NCI-H128 (cell line): ENCODE data around the gene CYLD.

ENCODE experiments used
- DNase-seq: peaks from one replicate; lab custom pipeline; 2025; ENCODE audit not compliant: unreplicated experiment; lab: John Stamatoyannopoulos, UW

The CYLD gene

DNA sequence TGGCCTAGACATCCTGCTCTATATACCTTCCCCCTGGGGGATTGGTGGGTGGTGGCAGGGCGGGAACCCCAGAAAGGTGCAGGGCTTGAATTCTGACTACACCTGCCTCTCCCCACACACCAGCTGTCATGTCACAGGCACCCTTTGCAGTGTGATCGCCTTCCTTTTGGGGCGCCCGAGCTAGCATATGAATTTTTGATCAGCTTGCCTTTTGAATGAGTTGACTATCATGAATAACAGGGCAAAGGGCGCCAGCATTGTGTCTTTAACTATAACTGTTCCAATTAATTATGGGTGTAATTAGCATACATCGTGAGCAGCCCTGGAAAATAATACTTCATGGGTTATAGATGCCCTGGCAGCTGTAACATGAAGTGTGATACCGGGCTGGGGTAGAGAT, 72.7 kb downstream of the CYLD start:
- no peak for DNase-seq

DNA sequence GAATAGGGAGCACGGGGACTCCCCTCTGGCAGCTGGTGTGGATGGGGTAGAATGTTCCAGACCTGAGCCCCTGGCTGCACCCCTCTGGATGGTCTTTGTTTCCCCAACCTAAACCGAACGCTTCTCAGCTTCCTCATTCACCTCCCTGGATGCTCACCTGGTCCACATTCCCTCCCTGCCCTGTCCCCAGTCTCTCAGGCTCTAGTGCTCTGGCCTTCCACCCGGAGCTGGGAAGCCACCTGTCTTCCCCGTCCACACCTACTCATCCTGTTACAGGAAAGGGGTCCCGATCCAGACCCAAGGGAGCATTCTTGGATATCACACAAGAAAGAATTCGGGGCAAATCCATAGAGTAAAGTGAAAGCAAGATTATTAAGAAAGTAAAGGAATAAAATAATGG, 73.5 kb downstream of the CYLD start:
- DNase-seq, result no peak

DNA sequence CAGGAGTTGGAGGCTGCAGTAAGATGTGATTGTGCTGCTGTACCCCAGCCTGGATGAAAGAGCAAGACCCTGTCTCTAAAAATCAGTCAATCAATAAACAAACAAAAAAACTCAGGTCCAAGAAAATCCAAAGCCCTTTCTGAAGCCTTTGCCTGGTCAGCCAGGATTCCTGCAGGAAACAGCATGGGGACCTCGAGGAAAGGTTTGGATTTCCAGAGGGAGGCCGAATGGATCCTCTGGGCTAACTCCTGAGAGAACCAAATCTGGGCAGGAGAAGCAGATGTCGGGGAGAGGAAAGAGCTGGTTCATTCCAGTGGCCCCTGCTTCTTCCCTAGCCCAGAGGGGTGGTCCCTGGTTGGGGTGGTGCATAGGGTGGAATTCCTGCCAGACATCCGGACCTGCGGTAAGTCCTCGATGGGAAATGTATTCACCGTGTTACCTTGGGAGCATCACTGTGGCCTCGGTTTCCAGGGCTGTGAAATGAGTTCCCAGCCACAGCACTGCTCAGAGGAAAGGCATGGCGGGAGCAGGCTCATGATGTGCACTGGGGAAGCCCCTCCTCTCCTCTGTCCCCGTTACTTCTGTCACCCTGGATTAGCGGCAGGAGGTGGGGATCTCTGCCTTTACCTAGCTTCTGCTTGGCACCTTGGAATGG, 75.1 kb downstream of the CYLD start:
- no peak for DNase-seq

DNA sequence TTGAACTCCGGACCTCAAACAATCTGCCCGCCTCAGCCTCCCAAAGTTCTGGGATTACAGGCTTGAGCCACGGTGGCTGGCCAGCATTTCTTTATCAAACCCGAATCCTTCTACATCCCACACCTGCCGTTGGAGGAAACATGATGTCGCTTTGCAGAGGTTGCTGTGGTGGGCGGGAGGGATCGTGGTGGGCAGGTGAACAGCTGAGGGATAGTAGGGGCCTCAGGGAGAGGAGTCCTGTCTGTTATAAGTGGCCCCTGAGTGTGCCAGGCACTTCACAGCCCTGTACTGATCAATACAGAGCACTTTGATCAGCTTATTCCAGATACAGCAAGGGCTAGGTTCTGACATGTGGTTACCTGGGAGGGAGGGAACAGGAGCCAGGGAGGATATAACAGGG, 76.5 kb downstream of the CYLD start:
- DNase-seq, result no peak

DNA sequence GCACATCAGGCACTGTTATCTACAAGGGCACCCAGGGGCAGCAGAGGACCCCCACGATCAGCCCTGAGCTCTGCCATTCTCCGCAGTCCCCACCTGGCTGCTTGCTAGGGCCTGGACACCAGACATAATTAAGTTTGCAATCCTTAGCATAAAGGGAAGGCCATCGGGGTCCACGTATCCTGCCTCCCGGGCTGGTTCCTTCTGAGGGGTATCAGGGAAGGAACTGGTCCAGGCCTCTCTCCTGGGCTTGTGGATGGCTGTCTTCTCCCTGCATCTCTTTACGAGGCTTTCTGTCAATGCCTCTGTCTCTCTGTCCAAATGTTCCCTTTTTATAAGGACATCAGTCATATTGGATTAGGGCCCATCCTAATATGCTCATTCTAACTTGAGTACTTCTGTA, 77.8 kb downstream of the CYLD start:
- no peak for DNase-seq

DNA sequence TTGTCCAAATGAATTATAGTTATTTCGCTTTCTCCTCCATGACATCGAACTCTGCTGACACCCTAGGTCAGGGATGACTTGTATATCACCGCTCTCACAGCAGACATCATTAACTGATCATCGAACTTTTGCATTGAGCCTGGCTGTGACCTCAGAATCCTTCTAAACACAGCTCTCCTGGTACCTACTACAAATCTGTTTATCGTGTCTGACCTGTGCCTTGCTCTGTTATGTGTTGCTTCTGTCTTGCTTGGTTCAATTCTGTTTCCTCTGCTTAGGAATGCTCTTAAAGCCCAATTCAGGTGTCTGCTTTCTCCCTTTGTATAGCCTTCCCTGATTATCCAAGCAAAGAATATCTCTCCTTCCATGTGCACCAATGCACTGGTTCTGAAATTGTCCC, 78.3 kb downstream of the CYLD start:
- DNase-seq, result no peak

DNA sequence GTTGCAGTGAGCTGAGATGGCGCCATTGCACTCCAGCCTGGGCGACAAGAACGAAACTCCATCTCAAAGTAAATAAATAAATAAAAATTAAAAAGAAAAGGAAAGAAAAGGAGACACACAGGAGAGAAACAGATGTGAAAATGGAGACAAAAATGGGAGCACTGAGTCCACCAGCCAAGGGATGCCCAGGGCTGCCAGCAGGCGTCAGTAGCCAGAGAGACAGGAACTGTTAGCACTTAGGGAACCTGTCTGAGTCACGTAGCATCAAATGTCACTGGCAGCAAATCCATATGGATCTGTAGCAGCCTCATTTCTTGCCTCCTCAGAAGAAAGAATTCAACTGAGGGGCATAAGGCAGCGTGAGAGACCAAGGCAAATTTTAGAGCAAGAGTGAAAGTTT, 79.7 kb downstream of the CYLD start:
- DNase-seq, result no peak

DNA sequence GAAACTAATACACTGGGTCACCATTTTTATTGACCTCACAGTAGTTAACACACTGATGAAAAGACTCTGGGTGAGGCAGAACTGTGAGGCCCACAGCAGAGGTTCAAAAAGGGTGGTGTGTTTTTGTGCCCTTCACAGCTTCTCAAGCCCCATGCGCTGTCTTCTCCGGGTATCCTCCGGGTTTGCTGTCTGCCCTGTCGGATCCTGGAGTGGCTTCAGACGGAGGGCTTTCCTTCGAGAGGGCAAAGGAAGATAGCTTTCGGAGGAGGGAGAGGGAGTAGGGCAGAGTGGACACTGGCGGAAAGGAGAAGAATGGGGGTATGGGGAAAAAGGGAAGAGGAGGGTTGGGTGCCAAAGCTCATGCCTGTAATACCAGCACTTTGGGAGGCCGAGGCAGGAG, 80.8 kb downstream of the CYLD start:
- DNase-seq, result no peak

DNA sequence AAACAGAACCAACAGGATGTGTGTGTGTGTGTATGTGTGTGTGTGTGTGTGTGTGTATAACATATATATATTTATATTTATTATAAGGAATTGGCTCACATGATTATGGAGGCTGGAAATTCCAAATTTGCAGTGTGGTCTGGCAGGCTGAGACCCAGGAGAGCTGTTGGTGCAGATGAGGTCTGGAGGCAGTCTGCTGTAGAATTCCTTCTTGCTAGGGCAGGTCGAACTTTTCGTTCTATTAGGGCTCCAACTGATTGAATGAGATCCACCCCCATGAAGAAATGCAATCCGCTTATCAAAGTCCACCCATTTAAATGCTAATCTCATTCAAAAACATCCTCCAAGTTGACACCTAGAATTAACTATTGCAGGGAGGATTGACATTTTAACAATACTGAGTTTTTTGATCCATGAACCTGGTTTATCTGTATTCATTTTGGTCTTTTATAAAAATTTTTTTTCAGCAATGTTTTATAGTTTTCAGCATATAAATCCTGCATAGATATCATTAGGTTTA, 85.0 kb downstream of the CYLD start:
- DNase-seq, result no peak

DNA sequence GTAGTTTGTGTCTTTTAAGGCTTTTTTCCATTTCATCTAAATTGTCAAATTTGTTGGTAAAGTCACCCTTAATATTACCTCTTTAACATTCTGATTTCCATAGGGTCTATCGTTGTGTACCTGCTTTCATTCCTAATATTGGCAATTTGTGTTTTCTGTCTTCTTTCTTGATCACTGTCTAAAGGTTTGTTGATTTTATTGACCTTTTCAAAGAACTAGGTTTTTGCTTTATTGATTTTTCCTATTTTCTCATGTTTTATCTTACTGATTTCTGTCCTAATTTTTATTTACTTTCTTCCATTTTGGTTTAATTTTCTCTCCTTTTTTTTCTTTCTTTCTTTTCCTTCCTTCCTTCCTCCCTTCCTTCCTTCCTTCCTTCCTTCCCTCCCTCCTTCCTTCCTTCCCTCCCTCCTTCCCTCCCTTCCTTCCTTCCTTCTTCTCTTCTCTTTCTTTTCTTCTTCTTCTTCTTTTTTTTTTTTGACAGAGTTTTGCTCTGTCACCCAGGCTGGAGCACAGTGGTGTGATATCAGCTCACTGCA, 86.3 kb downstream of the CYLD start:
- DNase-seq, result no peak

DNA sequence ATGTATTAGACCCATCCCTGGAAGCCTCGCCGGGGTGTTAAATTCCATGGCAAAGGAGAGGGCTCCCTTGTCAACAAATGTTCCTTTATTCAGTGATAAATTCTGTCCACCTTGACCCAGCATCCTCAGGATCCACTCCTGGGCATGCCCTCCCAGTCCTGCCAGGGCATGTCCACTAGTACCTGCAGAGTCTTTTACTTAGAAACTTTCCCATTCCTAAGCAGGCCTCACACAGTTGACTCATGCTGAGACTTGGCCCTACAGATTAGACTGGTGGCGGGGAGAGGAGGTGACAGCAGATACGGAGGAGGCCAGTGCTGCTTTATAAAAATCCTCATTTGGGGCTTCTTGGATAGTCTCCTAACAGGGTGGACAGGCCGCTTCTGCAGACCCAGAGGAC, 88.8 kb downstream of the CYLD start:
- DNase-seq, result no peak

DNA sequence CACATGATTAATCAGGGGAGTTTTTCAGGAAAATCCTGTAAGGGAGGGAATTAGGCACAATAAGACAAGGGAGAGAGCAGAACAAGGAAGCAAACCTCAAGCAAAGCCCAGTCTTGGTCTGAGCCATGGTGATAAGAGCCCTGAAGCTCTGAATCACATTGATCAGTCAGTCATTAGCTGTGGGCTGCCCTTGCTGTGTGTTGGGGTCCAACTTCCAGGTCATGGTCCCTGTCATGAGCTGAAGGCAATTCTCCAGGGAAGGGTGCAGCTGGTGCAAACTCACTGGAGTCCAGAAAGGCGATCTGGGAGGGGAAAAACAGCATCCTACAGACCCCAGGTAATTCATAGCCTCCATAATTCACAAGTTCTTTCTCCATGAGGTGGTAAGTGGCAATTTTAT, 89.9 kb downstream of the CYLD start:
- no peak for DNase-seq

DNA sequence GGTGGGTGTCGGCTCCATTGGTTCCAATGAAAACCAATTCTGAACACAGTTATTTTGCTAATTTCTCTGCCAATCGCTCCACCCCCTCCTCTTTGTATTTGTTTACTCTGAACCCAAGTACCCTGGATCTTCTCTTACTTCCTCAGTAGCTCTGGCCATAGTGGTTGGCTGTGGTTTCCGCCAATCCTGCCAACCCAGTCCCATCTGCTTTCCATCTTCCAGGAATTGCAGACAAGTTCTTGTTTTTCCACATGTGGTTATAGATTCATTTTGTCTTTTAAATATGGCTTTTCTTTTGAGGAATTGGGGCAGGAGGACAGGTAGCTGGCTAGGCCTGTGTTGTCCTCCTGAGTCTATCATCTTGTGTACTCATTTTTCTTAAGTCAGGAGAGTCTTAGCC, 92.0 kb downstream of the CYLD start:
- DNase-seq, result no peak

DNA sequence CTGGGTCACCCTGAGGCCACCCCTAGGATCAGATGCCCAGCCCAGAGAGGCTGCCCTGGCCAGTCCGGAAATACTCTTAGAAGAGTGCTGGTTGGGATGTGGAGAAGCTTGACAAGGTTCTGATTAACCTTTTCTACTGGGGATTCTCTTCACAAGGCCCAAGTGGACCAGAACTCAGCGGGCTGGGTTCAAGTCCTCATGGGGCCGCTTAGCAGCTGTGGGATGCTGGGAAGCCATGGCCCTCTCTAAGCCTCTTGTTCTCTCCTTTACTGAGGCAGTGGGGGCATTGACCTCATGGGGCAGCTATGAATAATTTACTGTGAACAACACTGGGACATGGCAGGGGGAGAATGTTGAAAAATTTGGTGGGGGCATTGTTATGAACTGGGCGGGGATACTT, 92.8 kb downstream of the CYLD start:
- DNase-seq, result no peak

DNA sequence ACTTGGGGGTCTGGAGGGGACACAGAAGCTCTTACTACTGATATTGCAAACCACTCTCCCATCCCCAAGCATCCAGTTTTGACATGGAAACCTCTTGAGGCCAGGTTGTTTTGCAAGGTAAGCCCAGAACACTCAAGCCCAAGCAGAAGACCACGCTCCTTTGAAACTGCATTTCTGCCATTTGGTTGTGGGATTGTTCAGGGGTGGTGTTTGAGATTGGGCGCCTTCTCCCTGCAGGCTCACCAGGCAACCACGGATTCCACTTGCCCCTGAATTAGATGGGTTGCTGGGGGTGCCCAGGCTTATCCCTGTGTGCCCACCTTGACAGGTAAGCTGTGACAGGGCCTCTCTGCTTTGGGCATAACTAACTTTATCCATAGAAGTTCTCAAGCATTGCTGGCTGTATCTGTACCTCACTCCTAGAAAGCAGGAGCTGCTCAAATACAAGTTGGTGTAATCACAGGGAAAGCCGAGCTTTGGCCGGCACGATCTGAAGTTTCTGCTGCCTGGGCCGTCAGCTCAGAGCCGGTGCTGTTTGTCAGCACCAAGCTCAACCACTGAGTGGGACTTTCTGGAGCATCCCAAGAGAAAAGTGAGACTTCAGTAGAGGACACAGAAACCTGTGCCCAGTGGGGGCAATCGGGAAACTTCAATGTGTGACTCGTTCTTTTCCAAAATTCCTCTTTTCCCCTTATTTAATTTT, 93.6 kb downstream of the CYLD start:
- DNase-seq, result no peak

DNA sequence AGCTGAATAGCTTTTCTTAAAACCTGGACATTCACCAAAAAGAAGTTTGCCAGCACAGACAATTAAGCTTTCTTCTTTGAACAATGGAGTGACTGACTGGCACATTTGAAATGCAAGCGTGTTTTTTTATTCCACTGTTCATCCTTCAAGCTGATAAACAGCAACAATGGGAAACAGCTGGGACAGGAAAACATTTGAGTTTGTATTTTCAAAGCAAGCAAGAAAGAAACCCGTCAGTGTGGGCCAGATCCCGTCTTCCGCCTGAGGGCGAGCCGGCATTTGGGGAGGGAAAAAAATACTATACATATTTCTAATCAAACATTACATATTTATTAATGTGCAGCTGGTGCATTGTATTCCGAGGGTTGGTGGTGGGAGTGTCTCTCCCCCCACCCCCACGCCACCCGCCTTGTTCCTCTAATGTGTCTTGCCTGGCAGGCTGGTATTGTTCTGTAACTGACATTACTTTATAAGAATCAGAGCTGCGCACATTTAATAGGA, 94.3 kb downstream of the CYLD start:
- DNase-seq, result no peak

DNA sequence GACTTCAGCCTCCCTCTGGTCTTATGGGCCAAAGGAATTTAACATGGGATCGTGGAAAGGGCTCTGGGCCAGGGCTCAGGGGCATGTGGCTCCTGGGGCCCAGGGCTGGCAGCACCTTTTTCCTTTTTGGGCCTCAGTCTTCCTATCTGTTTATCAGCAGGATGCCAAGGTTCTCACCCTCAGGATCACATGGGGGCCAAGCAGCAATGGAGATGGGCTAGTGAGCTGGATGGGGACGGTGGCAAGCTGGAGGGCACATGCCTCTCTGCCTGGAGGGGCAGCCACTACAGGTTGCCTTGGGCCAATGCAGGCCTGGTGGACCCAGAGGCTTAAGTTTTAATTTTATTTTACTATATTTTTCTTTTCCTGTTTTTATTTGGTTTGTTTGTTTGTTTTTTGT, 95.4 kb downstream of the CYLD start:
- no peak for DNase-seq

DNA sequence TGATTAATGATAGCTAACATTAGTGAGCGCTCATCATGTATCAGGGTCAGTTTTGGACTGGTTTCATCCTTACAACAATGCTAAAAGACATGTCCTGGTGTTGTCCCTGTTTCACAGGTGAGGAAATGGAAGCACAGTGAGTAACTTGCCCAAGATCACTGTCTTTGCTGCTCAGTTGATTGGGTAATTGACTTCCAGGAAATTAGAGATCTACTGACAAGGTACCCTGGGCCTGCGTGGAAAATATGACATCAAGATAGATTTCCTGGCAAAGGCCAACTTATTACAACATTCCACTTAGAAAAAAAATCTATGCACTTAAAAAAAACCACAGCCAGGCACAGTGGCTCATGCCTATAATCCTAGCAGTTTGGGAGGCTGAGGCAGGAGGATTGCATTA, 96.3 kb downstream of the CYLD start:
- DNase-seq, result no peak

DNA sequence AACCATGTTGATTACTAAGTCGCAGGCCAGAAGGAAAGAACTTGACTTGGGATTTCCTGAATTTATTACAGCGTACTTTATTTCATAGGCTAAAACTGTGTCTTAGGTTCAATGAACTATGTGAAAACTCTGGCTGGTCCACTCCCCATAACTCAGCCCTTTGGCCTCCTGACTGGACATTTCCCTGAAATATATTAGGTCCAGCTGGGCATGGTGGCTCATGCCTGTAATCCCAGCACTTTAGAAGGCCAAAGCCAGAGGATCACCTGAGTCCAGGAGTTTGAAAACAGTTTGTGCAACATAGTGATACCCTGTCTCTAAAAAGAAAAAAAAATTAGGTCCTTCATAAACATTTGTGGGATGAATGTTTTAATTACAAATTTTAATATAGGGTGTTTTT, 97.0 kb downstream of the CYLD start:
- no peak for DNase-seq

DNA sequence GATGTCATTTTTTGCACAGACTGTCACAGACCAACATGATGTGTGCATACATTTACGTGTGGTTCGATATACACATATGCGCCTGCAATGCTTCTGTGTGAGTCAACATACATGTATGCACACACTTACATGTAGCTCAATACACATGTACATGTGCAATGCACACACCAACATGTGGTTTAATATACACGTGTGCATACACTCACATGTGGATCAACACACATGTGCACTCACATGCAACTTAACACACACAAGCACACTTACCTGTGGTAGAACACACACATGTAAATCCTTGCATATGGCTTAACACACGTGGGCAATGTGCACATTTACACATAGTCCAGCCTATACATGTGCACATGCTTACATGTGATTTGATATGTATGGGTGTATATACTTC, 97.5 kb downstream of the CYLD start:
- no peak for DNase-seq

DNA sequence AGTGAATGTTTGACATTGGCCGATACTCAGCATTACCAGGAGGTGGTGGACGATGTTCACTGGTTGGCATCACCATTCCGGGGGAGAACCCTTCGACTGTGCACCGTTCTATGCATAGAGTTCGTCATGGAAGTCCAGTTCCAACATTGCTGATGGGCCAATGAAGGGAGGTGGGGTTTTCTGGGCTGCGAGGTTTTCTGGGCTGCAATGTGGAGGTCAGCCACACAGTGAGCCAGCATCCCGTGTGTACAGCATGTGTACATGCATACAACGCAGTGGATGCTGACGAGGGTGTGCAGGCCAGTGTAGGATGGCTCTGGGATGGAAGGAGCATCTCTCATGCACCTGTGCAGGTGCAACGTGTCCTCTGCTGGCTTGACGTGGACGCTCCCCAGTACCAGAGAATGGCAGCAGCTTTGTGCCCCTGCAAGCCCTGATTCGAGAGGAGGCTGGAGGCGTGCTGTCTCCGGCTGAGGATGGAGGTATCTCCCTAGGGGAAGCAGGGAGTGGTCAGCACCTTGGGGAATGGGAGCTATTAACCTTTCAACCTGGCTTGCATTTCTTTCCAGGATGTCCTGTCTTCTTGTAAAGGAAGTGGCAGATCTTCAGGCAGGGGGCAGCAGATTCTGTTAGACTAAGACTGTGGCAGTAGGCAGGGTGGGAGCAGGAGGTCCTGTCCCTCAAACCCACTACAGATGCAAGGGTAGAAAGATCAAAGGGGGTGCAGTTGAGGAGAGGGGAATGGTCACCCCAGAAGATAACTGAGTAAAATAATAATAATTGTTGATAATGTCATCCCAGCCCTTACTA, 98.2 kb downstream of the CYLD start:
- no peak for DNase-seq
